HepG2 (cell line): ENCODE data around the gene STK11. TPM values are rescaled to one million over a fixed set of nuclear protein-coding genes. Genes with fewer than 3 reads are reported as not detected.

ENCODE experiments used
- ERF ChIP-seq: IDR thresholded peaks from 2 replicates; pipeline ENCODE4 v1.6.1; 2018; ENCODE audit warnings: missing biosample characterization, missing genetic modification reagents
- HMG20B ChIP-seq: conservative IDR thresholded peaks from 2 replicates; pipeline ENCODE4 v1.6.1; 2016; ENCODE audit warnings: missing genetic modification reagents, missing compliant biosample characterization
- IKZF5 ChIP-seq: IDR thresholded peaks from 2 replicates; pipeline ENCODE4 v1.6.1; 2018; ENCODE audit warnings: missing genetic modification reagents, mild to moderate bottlenecking, missing compliant biosample characterization
- MIER3 ChIP-seq: IDR thresholded peaks from 2 replicates; pipeline ENCODE4 v1.6.1; 2016; ENCODE audit warnings: missing compliant biosample characterization, borderline replicate concordance
- MTA3 ChIP-seq: sonication (generic); formaldehyde crosslinking; IDR thresholded peaks from 2 replicates; pipeline ENCODE4 v1.4.0; 2020; ENCODE audit warnings: missing genetic modification reagents
- MYNN ChIP-seq: sonication (generic); formaldehyde crosslinking; IDR thresholded peaks from 2 replicates; pipeline ENCODE4 v1.4.0; 2020; ENCODE audit warnings: mild to moderate bottlenecking, low read depth, missing genetic modification reagents
- RARG ChIP-seq: sonication (generic); formaldehyde crosslinking; IDR thresholded peaks from 2 replicates; pipeline ENCODE4 v1.4.0; 2020; ENCODE audit warnings: low read depth, mild to moderate bottlenecking, missing genetic modification reagents
- SATB2 ChIP-seq: sonication (generic); formaldehyde crosslinking; IDR thresholded peaks from 2 replicates; pipeline ENCODE4 v1.5.0; 2020; ENCODE audit warnings: missing genetic modification reagents
- TCF12 ChIP-seq, 2 experiments: fragments of 450-650 bp in 1 of 2; sonication (generic) in 1 of 2; formaldehyde crosslinking in 1 of 2; IDR thresholded peaks; 2 replicates each; pipeline versions ENCODE4 v1.6.1 to v1.8.0; 2017 to 2022; ENCODE audit warnings: antibody characterized with exemption in 1 of 2, mild to moderate bottlenecking in 1 of 2, missing genetic modification reagents in 1 of 2, moderate library complexity in 1 of 2
- TRAFD1 ChIP-seq: sonication (generic); formaldehyde crosslinking; IDR thresholded peaks from 2 replicates; pipeline ENCODE4 v1.5.1; 2020; ENCODE audit warnings: missing genetic modification reagents, mild to moderate bottlenecking, borderline replicate concordance
- YEATS2 ChIP-seq: sonication (generic); formaldehyde crosslinking; IDR thresholded peaks from 2 replicates; pipeline ENCODE4 v1.4.0; 2020; ENCODE audit warnings: missing genetic modification reagents, borderline replicate concordance
- ZFP41 ChIP-seq: sonication (generic); formaldehyde crosslinking; IDR thresholded peaks from 2 replicates; pipeline ENCODE4 v1.4.0; 2020; ENCODE audit warnings: mild to moderate bottlenecking, missing genetic modification reagents, borderline replicate concordance
- ZKSCAN8 ChIP-seq: IDR thresholded peaks from 2 replicates; pipeline ENCODE4 v1.6.1; 2016; ENCODE audit warnings: borderline replicate concordance, missing genetic modification reagents, missing compliant biosample characterization
- ZNF333 ChIP-seq: sonication (generic); formaldehyde crosslinking; IDR thresholded peaks from 2 replicates; pipeline ENCODE4 v1.4.0; 2020; ENCODE audit warnings: mild to moderate bottlenecking, missing genetic modification reagents, borderline replicate concordance
- ZNF501 ChIP-seq: sonication (generic); formaldehyde crosslinking; IDR thresholded peaks from 2 replicates; pipeline ENCODE4 v1.5.1; 2020; ENCODE audit warnings: mild to moderate bottlenecking, moderate library complexity, missing genetic modification reagents
- ZNF563 ChIP-seq: sonication (generic); formaldehyde crosslinking; IDR thresholded peaks from 2 replicates; pipeline ENCODE4 v1.8.0; 2022; ENCODE audit warnings: mild to moderate bottlenecking, moderate library complexity, missing genetic modification reagents
- ZNF644 ChIP-seq: IDR thresholded peaks from 2 replicates; pipeline ENCODE4 v1.6.1; 2016; ENCODE audit warnings: low read depth
- ZNF713 ChIP-seq: sonication (generic); formaldehyde crosslinking; IDR thresholded peaks from 2 replicates; pipeline ENCODE4 v1.4.0; 2020; ENCODE audit warnings: mild to moderate bottlenecking, missing genetic modification reagents
- ZNF782 ChIP-seq: sonication (generic); formaldehyde crosslinking; IDR thresholded peaks from 2 replicates; pipeline ENCODE4 v1.4.0; 2020; ENCODE audit warnings: missing genetic modification reagents, mild to moderate bottlenecking, borderline replicate concordance
- polyA plus RNA-seq, 8 experiments: library from polyadenylated mRNA; depleted of rRNA in 3 of 8; stranded (reverse) in 7 of 8; unstranded in 1 of 8; fragments of >200 nt; fragmentation: Illumina TruSeq in 4 of 8; extraction: Trizol in 4 of 8; gene quantifications; 2 replicates each; pipeline versions ENCODE4 v1.2.1 to v1.2.3, GENCODE V29; 2011 to 2016; ENCODE audit warnings: low read depth in 4 of 8, missing spikeins in 1 of 8, mixed read lengths in 1 of 8; ENCODE audit not compliant: insufficient read depth in 1 of 8
- total RNA-seq, 5 experiments: library from RNA; depleted of rRNA; stranded (reverse); fragments of >200 nt; fragmentation: Illumina TruSeq; extraction: Trizol; gene quantifications; 2 replicates each; pipeline ENCODE4 v1.2.3, GENCODE V29; 2016; ENCODE audit warnings: low read depth in 1 of 5
- TF ChIP-seq, protein P1 (sequence below): sonication (generic); formaldehyde crosslinking; IDR thresholded peaks from 2 replicates; pipeline ENCODE4 v1.5.1; 2020; ENCODE audit warnings: missing genetic modification reagents, mild to moderate bottlenecking, borderline replicate concordance

The STK11 gene
- total and polyA plus RNA-seq, 2 of the 13 experiments (the other 11 are each of a cell fraction or from before 2014, with no cell fraction given) = 27.5 to 43.6 TPM

- TF ChIP-seq IKZF5 (CRISPR knock-in tag) (peak; percentile 22; the same call in 1 of the 2 replicates), ZNF501 (CRISPR knock-in tag) (peak; percentile 51; the same call in 1 of the 2 replicates), ZFP41 (CRISPR knock-in tag) (no peak), ZNF782 (CRISPR knock-in tag) (no peak), MTA3 (CRISPR knock-in tag) (no peak), TRAFD1 (CRISPR knock-in tag) (no peak), ZNF713 (CRISPR knock-in tag) (no peak), MYNN (no peak), HMG20B (no peak), ZNF644 (no peak), YEATS2 (CRISPR knock-in tag) (peak; percentile 63; the same call in 1 of the 2 replicates), ERF (CRISPR knock-in tag) (peak; percentile 83), TCF12 (IDR thresholded peaks at IDR 0.05) (no peak), TCF12 (CRISPR knock-in tag; IDR thresholded peaks at IDR 0.05) (peak; percentile 90), ZKSCAN8 (CRISPR knock-in tag) (no peak), ZNF333 (CRISPR knock-in tag) (0 out of 2 replicates have a peak, but pooled peaks have one; percentile 30), ZNF563 (peak; percentile 75; the same call in 1 of the 2 replicates), SATB2 (no peak), RARG (no peak), MIER3 (CRISPR knock-in tag) (no peak; the same call in 1 of the 2 replicates)
- TF ChIP-seq, protein P1, sequence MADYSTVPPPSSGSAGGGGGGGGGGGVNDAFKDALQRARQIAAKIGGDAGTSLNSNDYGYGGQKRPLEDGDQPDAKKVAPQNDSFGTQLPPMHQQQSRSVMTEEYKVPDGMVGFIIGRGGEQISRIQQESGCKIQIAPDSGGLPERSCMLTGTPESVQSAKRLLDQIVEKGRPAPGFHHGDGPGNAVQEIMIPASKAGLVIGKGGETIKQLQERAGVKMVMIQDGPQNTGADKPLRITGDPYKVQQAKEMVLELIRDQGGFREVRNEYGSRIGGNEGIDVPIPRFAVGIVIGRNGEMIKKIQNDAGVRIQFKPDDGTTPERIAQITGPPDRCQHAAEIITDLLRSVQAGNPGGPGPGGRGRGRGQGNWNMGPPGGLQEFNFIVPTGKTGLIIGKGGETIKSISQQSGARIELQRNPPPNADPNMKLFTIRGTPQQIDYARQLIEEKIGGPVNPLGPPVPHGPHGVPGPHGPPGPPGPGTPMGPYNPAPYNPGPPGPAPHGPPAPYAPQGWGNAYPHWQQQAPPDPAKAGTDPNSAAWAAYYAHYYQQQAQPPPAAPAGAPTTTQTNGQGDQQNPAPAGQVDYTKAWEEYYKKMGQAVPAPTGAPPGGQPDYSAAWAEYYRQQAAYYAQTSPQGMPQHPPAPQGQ (CRISPR knock-in tag) = peak; percentile 80; the same call in 1 of the 2 replicates
Measured at GRCh38 chr19:1275260-1275975, 69.8 kb downstream of the STK11 start, which contains the start of gene FAM174C (continued).
